ENCODE data around the gene PAQR9.

The PAQR9 gene

DNA sequence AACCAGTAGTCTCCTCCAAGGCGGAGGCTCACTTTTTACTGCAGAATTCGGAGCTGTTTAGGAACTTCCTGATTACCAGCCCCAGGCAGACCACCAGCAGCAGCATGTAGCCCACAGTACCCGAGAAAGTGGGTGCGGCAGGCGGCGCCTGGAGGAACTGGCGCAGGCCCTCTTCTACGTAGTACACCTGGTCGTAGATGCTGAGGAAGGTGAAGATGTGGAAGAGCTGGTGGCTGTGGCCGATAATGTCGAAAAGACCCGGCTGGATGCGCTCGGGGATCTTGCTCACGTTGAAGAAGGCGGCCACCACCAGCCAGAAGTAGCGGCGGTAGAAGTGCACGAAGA is 1.3 kb downstream of the PAQR9 start:
- no peak overlapping the region for H3K4me3 ChIP-seq (ENCODE audit: low read depth, low read length)
- DNase-seq (ENCODE audit: low read depth): no peak
- TF ChIP-seq, protein P1, sequence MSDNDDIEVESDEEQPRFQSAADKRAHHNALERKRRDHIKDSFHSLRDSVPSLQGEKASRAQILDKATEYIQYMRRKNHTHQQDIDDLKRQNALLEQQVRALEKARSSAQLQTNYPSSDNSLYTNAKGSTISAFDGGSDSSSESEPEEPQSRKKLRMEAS (IDR thresholded peaks at IDR 0.05; ENCODE audit: low read depth, low read length): no peak
- TF ChIP-seq MYC (IDR thresholded peaks at IDR 0.05; ENCODE audit: low read depth, low read length): no peak
- TF ChIP-seq, protein P2, sequence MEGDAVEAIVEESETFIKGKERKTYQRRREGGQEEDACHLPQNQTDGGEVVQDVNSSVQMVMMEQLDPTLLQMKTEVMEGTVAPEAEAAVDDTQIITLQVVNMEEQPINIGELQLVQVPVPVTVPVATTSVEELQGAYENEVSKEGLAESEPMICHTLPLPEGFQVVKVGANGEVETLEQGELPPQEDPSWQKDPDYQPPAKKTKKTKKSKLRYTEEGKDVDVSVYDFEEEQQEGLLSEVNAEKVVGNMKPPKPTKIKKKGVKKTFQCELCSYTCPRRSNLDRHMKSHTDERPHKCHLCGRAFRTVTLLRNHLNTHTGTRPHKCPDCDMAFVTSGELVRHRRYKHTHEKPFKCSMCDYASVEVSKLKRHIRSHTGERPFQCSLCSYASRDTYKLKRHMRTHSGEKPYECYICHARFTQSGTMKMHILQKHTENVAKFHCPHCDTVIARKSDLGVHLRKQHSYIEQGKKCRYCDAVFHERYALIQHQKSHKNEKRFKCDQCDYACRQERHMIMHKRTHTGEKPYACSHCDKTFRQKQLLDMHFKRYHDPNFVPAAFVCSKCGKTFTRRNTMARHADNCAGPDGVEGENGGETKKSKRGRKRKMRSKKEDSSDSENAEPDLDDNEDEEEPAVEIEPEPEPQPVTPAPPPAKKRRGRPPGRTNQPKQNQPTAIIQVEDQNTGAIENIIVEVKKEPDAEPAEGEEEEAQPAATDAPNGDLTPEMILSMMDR (IDR thresholded peaks at IDR 0.05; ENCODE audit: low read depth, low read length): no peak
- no peak for TF ChIP-seq POLR2A (IDR thresholded peaks at IDR 0.05; ENCODE audit: extremely low read depth, insufficient read length)

DNA sequence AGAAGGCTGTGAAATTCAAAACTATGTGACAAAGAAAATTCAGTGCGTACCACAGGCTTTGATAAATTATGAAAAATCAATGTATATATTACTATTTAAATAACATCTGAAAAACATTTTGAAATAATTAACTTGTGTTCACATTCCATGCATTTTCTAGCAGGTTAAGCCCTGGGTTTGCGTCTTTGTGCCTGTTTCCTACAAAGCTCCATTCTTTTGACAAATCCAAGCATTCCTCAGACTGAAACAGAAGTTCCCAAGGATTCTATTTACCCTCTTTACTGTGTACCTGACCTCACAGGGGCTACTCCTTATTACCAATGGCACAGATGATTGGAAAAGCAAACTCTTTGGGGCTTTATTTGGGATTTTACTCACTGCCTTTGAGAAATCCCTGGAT is 1.9 kb downstream of the PAQR9 start:
- no peak for DNase-seq (ENCODE audit: low read depth)
- H3K4me3 ChIP-seq (ENCODE audit: low read depth, low read length): no peak overlapping the region
- TF ChIP-seq, protein P2 (IDR thresholded peaks at IDR 0.05; ENCODE audit: low read depth, low read length): no peak
- TF ChIP-seq MYC (IDR thresholded peaks at IDR 0.05; ENCODE audit: low read depth, low read length): no peak
- TF ChIP-seq, protein P1 (IDR thresholded peaks at IDR 0.05; ENCODE audit: low read depth, low read length): no peak
- TF ChIP-seq POLR2A (IDR thresholded peaks at IDR 0.05; ENCODE audit: extremely low read depth, insufficient read length): no peak

DNA sequence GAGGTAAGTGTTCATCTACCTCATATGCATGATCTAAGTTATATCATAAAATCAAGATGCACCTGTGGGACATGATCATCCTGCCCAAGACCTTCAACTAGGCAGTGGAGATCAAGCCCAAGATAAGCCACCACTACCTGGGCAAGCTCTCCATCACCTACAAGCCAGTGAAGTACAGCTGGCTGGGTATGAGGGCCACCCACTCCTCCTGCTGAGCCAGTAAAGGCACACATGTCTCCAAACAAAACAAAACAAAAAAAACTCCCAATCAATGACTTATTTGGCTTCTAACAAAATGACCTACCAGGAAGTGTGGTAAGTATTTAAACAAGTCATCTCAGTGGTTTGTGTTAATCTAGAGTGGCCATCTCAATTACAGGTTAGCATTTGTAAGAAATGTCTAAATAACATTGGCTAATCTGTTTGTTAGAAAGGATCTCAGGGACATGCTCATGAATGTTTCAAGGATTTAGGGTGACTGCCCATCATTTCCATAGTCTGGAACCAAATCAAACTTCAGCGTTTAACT is 3.1 kb downstream of the PAQR9 start:
- no peak overlapping the region for H3K4me3 ChIP-seq (ENCODE audit: low read depth, low read length)
- TF ChIP-seq, protein P2 (IDR thresholded peaks at IDR 0.05; ENCODE audit: low read depth, low read length): no peak
- no peak for DNase-seq (ENCODE audit: low read depth)

DNA sequence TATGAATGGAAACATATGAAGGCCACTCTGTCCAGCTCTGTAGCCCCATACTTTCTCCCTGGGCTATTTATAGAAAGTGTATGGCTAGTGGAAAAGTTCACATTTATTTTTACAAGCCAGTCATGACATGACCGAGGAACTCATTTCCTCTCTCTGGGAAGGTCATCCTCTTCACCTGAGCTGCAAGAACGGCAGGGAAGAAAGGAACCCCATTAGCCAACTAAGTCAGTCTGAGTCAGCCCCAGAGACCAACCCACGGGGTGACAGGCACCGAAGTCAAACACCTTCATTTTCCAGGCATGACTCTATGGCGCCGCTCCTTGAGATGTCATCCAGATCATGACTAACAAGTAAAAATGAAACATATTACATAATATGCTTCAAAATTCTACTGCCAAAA is 4.8 kb downstream of the PAQR9 start:
- H3K4me3 ChIP-seq (ENCODE audit: low read depth, low read length): no peak overlapping the region
- DNase-seq (ENCODE audit: low read depth): no peak
- TF ChIP-seq POLR2A (IDR thresholded peaks at IDR 0.05; ENCODE audit: extremely low read depth, insufficient read length) (no peak), MYC (IDR thresholded peaks at IDR 0.05; ENCODE audit: low read depth, low read length) (no peak)
- TF ChIP-seq, protein P2 (IDR thresholded peaks at IDR 0.05; ENCODE audit: low read depth, low read length): no peak
- TF ChIP-seq, protein P1 (IDR thresholded peaks at IDR 0.05; ENCODE audit: low read depth, low read length): no peak

DNA sequence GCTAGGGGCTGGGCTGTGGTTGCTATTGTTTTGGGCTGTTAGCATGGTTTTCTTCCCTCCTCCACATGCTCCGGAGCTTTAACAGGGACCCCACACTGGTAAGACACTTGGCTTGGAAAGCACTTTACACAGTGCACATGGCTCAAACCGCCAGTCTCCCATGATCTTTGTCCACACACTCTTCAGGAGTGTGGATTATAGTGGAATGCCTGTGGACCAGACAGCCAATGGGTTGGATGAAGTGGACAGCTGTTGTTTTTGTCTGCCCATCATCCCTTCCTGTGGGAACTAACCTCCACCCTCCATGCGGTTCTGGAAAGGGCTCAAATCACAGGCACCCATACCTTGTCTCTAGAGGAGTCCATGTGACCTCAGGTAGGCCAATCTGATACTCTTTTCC is 10.0 kb downstream of the PAQR9 start:
- H3K4me3 ChIP-seq (ENCODE audit: low read depth, low read length): no peak overlapping the region
- no peak for DNase-seq (ENCODE audit: low read depth)
- TF ChIP-seq, protein P2 (IDR thresholded peaks at IDR 0.05; ENCODE audit: low read depth, low read length): no peak
- TF ChIP-seq POLR2A (IDR thresholded peaks at IDR 0.05; ENCODE audit: extremely low read depth, insufficient read length): no peak

DNA sequence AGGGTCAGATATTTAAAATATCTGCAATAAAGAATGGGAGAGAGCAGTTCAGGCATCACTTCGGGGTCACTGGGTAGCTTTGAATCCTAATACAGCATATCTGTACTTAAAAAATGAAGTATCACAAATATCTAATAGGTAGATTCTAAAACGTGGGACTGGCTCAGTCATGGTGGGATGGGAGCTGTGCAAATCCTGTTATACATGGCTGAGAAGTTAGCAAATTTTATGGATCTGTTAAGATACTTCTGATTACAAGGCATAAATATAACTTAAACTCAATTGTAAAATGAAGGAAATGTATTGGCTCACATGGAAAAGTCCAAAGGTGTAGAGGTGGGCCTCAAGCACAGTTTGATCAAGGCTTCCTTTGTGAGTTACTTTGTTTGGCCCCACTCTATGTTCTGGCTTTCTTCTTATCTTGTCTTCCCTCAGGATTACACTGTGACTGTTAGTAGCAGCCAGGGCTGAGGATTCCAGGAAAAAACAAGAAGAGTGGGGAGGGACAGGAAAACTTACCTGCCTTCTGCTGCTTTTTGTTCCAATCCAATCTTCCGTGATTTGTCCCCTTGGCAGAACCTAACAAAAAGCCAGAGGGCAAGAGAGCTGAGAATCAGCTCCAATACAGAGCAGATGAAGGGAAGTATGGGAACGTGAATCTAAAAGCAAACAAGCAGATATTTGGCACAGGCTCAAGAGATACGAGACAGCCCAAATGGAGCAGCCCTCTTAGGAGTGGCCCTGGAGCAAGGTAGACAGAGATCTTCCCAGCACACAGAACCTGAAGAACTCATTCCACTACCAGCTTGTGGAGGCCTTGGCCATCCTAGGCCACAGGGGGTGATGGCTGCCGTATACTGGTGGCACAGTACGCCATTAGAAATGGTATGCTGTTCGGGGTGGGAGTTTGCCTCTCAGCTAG is 10.9 kb downstream of the PAQR9 start:
- TF ChIP-seq, protein P2 (IDR thresholded peaks at IDR 0.05; ENCODE audit: low read depth, low read length): no peak
- TF ChIP-seq, protein P1 (IDR thresholded peaks at IDR 0.05; ENCODE audit: low read depth, low read length): no peak
- TF ChIP-seq MYC (IDR thresholded peaks at IDR 0.05; ENCODE audit: low read depth, low read length) (no peak), POLR2A (IDR thresholded peaks at IDR 0.05; ENCODE audit: extremely low read depth, insufficient read length) (no peak)
- H3K4me3 ChIP-seq (ENCODE audit: low read depth, low read length): no peak overlapping the region
- no peak for DNase-seq (ENCODE audit: low read depth)

Measured in NB4 (cell line).